Endothelial cell of umbilical vein (primary cell): ENCODE data around the gene KCNAB2.

Experiments
- EZH2 ChIP-seq: IDR thresholded peaks from 2 replicates; pipeline ENCODE4 v1.6.1; 2012; ENCODE audit warnings: borderline replicate concordance, low read depth, mild to moderate bottlenecking, moderate library complexity, low read length, inconsistent platforms; ENCODE audit not compliant: severe bottlenecking
- FOS ChIP-seq: IDR thresholded peaks from 2 replicates; pipeline ENCODE4 v1.6.1; 2011; ENCODE audit warnings: mild to moderate bottlenecking, low read length, moderate library complexity, borderline replicate concordance; ENCODE audit not compliant: insufficient read depth
- GATA2 ChIP-seq: IDR thresholded peaks from 2 replicates; pipeline ENCODE4 v1.7.0; 2011; ENCODE audit warnings: low read depth, mild to moderate bottlenecking, moderate library complexity, mixed read lengths, low read length; ENCODE audit not compliant: insufficient read length, insufficient read depth
- JUN ChIP-seq: IDR thresholded peaks from 2 replicates; pipeline ENCODE4 v1.6.1; 2011; ENCODE audit warnings: borderline replicate concordance, low read depth; ENCODE audit not compliant: insufficient read length, insufficient read depth
- MYC ChIP-seq: IDR thresholded peaks from one replicate; pipeline ENCODE4 v1.6.1; 2011; ENCODE audit warnings: mild to moderate bottlenecking, low read depth, low read length
- POLR2A ChIP-seq: IDR thresholded peaks from 2 replicates; pipeline ENCODE4 v1.6.1; 2012; ENCODE audit warnings: low read depth, mild to moderate bottlenecking, control low read depth, low read length
- POLR2AphosphoS5 ChIP-seq: IDR thresholded peaks from 2 replicates; pipeline ENCODE4 v1.6.1; 2012; ENCODE audit warnings: low read depth, mild to moderate bottlenecking, control low read depth, low read length, moderate library complexity; ENCODE audit not compliant: insufficient read depth
- TF ChIP-seq, protein P1 (sequence below), 2 donors: IDR thresholded peaks; 1 replicate in 1 of 2; 2 replicates in 1 of 2; pipeline ENCODE4 v1.5.1; 2011; ENCODE audit warnings: low read length in 2 of 2, mild to moderate bottlenecking in 2 of 2, moderate library complexity in 2 of 2, control low read depth in 1 of 2, inconsistent platforms in 1 of 2, low read depth in 1 of 2; ENCODE audit not compliant: insufficient read depth in 1 of 2; ENCODE audit errors: extremely low read depth in 1 of 2
- TF ChIP-seq, protein P2 (sequence below): IDR thresholded peaks from 2 replicates; pipeline ENCODE4 v1.6.1; 2011; ENCODE audit not compliant: insufficient read depth, insufficient read length

DNA sequence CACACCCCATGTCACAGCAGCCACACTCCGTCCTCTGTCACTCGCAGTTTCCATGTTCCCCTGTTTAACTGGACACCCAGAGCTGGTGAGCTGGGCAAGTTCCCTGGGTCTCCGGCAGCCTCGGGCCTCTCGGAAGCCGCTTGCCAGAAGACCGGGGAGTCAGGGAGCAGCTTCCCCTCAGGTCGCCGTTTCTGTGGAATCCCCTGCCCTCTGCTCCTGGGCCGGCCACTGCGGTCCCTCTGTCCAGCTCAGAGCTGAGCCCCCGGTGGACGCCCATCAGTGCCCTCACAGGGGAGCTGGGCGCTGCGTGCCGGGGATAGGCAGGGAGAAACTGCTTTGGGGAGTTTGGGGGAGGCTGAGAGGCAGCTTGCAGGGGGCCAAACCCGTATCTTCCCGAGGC, 37.7 kb downstream of the KCNAB2 start:
- TF ChIP-seq, protein P1, sequence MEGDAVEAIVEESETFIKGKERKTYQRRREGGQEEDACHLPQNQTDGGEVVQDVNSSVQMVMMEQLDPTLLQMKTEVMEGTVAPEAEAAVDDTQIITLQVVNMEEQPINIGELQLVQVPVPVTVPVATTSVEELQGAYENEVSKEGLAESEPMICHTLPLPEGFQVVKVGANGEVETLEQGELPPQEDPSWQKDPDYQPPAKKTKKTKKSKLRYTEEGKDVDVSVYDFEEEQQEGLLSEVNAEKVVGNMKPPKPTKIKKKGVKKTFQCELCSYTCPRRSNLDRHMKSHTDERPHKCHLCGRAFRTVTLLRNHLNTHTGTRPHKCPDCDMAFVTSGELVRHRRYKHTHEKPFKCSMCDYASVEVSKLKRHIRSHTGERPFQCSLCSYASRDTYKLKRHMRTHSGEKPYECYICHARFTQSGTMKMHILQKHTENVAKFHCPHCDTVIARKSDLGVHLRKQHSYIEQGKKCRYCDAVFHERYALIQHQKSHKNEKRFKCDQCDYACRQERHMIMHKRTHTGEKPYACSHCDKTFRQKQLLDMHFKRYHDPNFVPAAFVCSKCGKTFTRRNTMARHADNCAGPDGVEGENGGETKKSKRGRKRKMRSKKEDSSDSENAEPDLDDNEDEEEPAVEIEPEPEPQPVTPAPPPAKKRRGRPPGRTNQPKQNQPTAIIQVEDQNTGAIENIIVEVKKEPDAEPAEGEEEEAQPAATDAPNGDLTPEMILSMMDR (IDR thresholded peaks at IDR 0.05; ENCODE audit: extremely low read depth in 1 of 2, insufficient read depth in 1 of 2, low read depth in 1 of 2, low read length in 2 of 2): no peak
- TF ChIP-seq EZH2: no peak
- no peak for TF ChIP-seq POLR2A
- no peak for TF ChIP-seq GATA2
- no peak for TF ChIP-seq JUN
- no peak for TF ChIP-seq POLR2AphosphoS5
- TF ChIP-seq FOS: no peak
- TF ChIP-seq, protein P2, sequence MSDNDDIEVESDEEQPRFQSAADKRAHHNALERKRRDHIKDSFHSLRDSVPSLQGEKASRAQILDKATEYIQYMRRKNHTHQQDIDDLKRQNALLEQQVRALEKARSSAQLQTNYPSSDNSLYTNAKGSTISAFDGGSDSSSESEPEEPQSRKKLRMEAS: no peak
- no peak for TF ChIP-seq MYC
